CD14-positive monocyte (primary cell): ENCODE data around the gene SASH1. TPM values are rescaled to one million over a fixed set of nuclear protein-coding genes. Genes with fewer than 3 reads are reported as not detected.
"Not testable (repeated sequence)": the region's sequence is repeated elsewhere in the genome, so short reads cannot be mapped to it uniquely, and the experiment has no call there.

Source experiments
- DNase-seq, 3 donors: peaks; one replicate each; pipeline ENCODE4 v3.0.0-alpha.2; 2011 to 2022
- H2AFZ ChIP-seq: 2 replicates; pipeline ENCODE4 v1.6.0; 2012; ENCODE audit warnings: mild to moderate bottlenecking, low read depth, low read length, inconsistent platforms; ENCODE audit not compliant: insufficient read depth, poor library complexity, severe bottlenecking
- H3K27ac ChIP-seq, 2 donors: 1 replicate in 1 of 2; 2 replicates in 1 of 2; pipeline ENCODE4 v1.5.1; 2012 to 2013; ENCODE audit warnings: low read length in 2 of 2, control low read depth in 1 of 2, inconsistent platforms in 1 of 2, low read depth in 1 of 2, mild to moderate bottlenecking in 1 of 2
- H3K27me3 ChIP-seq, 2 donors: one replicate each; pipeline versions ENCODE4 v1.6.0 to v1.6.1; 2011 to 2013; ENCODE audit warnings: low read length in 2 of 2; ENCODE audit not compliant: control insufficient read depth in 2 of 2, insufficient read depth in 2 of 2
- H3K36me3 ChIP-seq, 2 donors: replicated peaks in 1 of 2; 1 replicate in 1 of 2; 2 replicates in 1 of 2; pipeline versions ENCODE4 v1.5.1 to v1.6.1; 2012 to 2013; ENCODE audit warnings: low read length in 2 of 2, control low read depth in 1 of 2, inconsistent platforms in 1 of 2, mild to moderate bottlenecking in 1 of 2; ENCODE audit not compliant: insufficient read depth in 2 of 2, control insufficient read depth in 1 of 2
- H3K4me1 ChIP-seq, 2 donors: 1 replicate in 1 of 2; 2 replicates in 1 of 2; pipeline versions ENCODE4 v1.5.1 to v1.6.1; 2012 to 2013; ENCODE audit warnings: low read length in 2 of 2, control low read depth in 1 of 2, inconsistent platforms in 1 of 2, mild to moderate bottlenecking in 1 of 2, moderate library complexity in 1 of 2; ENCODE audit not compliant: insufficient read depth in 2 of 2, control insufficient read depth in 1 of 2
- H3K4me2 ChIP-seq: replicated peaks from 2 replicates; pipeline ENCODE3; 2012; ENCODE audit warnings: low read length, moderate library complexity, mild to moderate bottlenecking; ENCODE audit not compliant: poor library complexity, severe bottlenecking; ENCODE audit errors: extremely low read depth
- H3K4me3 ChIP-seq, 3 experiments: fragments of 200-600 bp in 1 of 3; sonication (generic) in 1 of 3; replicated peaks in 1 of 3; 1 replicate in 2 of 3; 2 replicates in 1 of 3; pipeline ENCODE4 v1.5.1; 2011 to 2013; ENCODE audit warnings: low read length in 3 of 3, mild to moderate bottlenecking in 3 of 3, control low read depth in 2 of 3, low read depth in 2 of 3, inconsistent platforms in 1 of 3, moderate library complexity in 1 of 3
- H3K79me2 ChIP-seq: 2 replicates; pipeline ENCODE4 v1.6.0; 2012; ENCODE audit warnings: mild to moderate bottlenecking, control low read depth, inconsistent platforms, low read length, moderate library complexity; ENCODE audit not compliant: insufficient read depth
- H3K9ac ChIP-seq: 2 replicates; pipeline ENCODE4 v1.6.0; 2017; ENCODE audit warnings: low read length, mild to moderate bottlenecking; ENCODE audit not compliant: insufficient read depth, poor library complexity, severe bottlenecking
- H3K9me3 ChIP-seq, 2 donors: replicated peaks in 1 of 2; 1 replicate in 1 of 2; 2 replicates in 1 of 2; pipeline versions ENCODE4 v1.5.1 to v1.6.1; 2012 to 2013; ENCODE audit warnings: low read length in 2 of 2, control low read depth in 1 of 2; ENCODE audit not compliant: control insufficient read depth in 1 of 2, insufficient read depth in 1 of 2
- H4K20me1 ChIP-seq: 2 replicates; pipeline ENCODE4 v1.6.0; 2012; ENCODE audit warnings: mild to moderate bottlenecking, low read length, control low read depth, moderate library complexity; ENCODE audit not compliant: insufficient read depth
- H3K27ac Mint-ChIP-seq, 7 donors: one replicate each; pipeline ENCODE4 v1.8.0; 2020; ENCODE audit warnings: mild to moderate bottlenecking in 7 of 7, mixed read lengths in 7 of 7, moderate library complexity in 6 of 7, inconsistent platforms in 2 of 7
- H3K27me3 Mint-ChIP-seq, 3 donors: one replicate each; pipeline ENCODE4 v1.8.0; 2021 to 2022; ENCODE audit warnings: low read depth in 3 of 3, mild to moderate bottlenecking in 3 of 3, mixed read lengths in 3 of 3, moderate library complexity in 3 of 3, inconsistent platforms in 1 of 3
- H3K36me3 Mint-ChIP-seq, 2 donors: one replicate each; pipeline ENCODE4 v1.8.0; 2020; ENCODE audit warnings: mixed read lengths in 2 of 2, inconsistent platforms in 1 of 2, mild to moderate bottlenecking in 1 of 2
- H3K4me1 Mint-ChIP-seq: one replicate; pipeline ENCODE4 v1.8.0; 2020; ENCODE audit warnings: mild to moderate bottlenecking, mixed read lengths
- H3K4me3 Mint-ChIP-seq, 2 donors: one replicate each; pipeline ENCODE4 v1.8.0; 2020; ENCODE audit warnings: mild to moderate bottlenecking in 2 of 2, mixed read lengths in 2 of 2, moderate library complexity in 1 of 2
- H3K9me3 Mint-ChIP-seq, 7 donors: one replicate each; pipeline ENCODE4 v1.8.0; 2020 to 2022; ENCODE audit warnings: mixed read lengths in 7 of 7, mild to moderate bottlenecking in 6 of 7, moderate library complexity in 6 of 7, inconsistent platforms in 2 of 7
- CTCF ChIP-seq: fragments of 200-600 bp; IDR thresholded peaks from one replicate; pipeline ENCODE4 v1.8.0; 2022; ENCODE audit warnings: antibody characterized with exemption, mild to moderate bottlenecking
- WGBS: methylation state at CpG from one replicate; pipeline ENCODE4 v1.1.5; 2013; ENCODE audit warnings: missing lambda C conversion rate; ENCODE audit not compliant: insufficient coverage; 5-methylcytosine and 5-hydroxymethylcytosine counted together
- intact Hi-C, 2 donors: fragments of 100-400 bp; cut with micrococcal nuclease; formaldehyde crosslinking; loops; one replicate each; pipeline versions ENCODE4 v1.15.0 to v1.15.1; 2023
- polyA plus RNA-seq, 3 donors: library from polyadenylated mRNA; depleted of rRNA in 1 of 3; unstranded in 2 of 3; stranded (reverse) in 1 of 3; fragments of 300-500 nt in 2 of 3; fragments of >200 nt in 1 of 3; fragmentation: Illumina TruSeq in 2 of 3; gene quantifications; 1 replicate in 2 of 3; 2 replicates in 1 of 3; pipeline ENCODE4 v1.2.3, GENCODE V29; 2012 to 2021

The SASH1 gene
- polyA plus RNA-seq, 3 donors: 0.90 to 5.1 (median 4.7) TPM

GRCh38 chr6:148349466-148349865 lies 6.8 kb downstream of the SASH1 start:
- Histone ChIP-seq H2AFZ (no peak overlapping the region), H3K9ac (no peak overlapping the region), H3K36me3 (no peaks in the 10 kb centered on the region), H4K20me1 (no peaks in the 10 kb centered on the region), H3K4me3 (no peak overlapping the region), H3K9me3 (no peaks in the 10 kb centered on the region), H3K27me3 (peaks cover 26 to 39% of the 10 kb centered on the region in 2 donors), H3K4me1 (peaks cover 0 to 6% of the 10 kb centered on the region in 2 donors), H3K27ac (no peak overlapping the region), H3K4me2 (no peak overlapping the region), H3K79me2 (no peaks in the 10 kb centered on the region)
- peaks cover 0 to 11% (median 2%) of the 10 kb centered on the region in 7 donors for H3K9me3 Mint-ChIP-seq
- no peak for TF ChIP-seq CTCF
- peaks cover 23% of the 10 kb centered on the region for H3K4me1 Mint-ChIP-seq
- intact Hi-C loops: no loop called here
- H3K4me3 Mint-ChIP-seq: no peak overlapping the region
- no peak for DNase-seq
- H3K27me3 Mint-ChIP-seq: peaks cover 23 to 48% (median 32%) of the 10 kb centered on the region in 3 donors
- H3K27ac Mint-ChIP-seq: no peak overlapping the region
- H3K36me3 Mint-ChIP-seq: no peaks in the 10 kb centered on the region
- 57% methylated on average over 1 of the region's 9 CpGs for WGBS

- peaks cover 18 to 40% (median 23%) of the 10 kb centered on the region in 3 donors for H3K27me3 Mint-ChIP-seq
- intact Hi-C loops: no loop called here
Measured at GRCh38 chr6:148351309-148351708, 8.7 kb downstream of the SASH1 start.

GRCh38 chr6:148352421-148352820 lies 9.8 kb downstream of the SASH1 start:
- H3K27ac ChIP-seq, H3K79me2 ChIP-seq, H3K27ac Mint-ChIP-seq, H3K36me3 Mint-ChIP-seq, H2AFZ ChIP-seq, H3K4me3 ChIP-seq, H3K4me2 ChIP-seq, H3K9me3 ChIP-seq, H4K20me1 ChIP-seq, H3K36me3 ChIP-seq, H3K4me3 Mint-ChIP-seq, H3K9ac ChIP-seq, intact Hi-C loops, DNase-seq, H3K4me1 ChIP-seq: not testable (repeated sequence)
- peaks cover 0 to 10% (median 2%) of the 10 kb centered on the region in 7 donors for H3K9me3 Mint-ChIP-seq
- peaks cover 18% of the 10 kb centered on the region for H3K4me1 Mint-ChIP-seq
- peaks cover 10 to 34% (median 16%) of the 10 kb centered on the region in 3 donors for H3K27me3 Mint-ChIP-seq
- peaks cover 2 to 16% of the 10 kb centered on the region in 2 donors for H3K27me3 ChIP-seq
- WGBS: no CpG with 5 or more reads among the region's 7 CpGs

More at GRCh38 chr6:148351309-148351708, 8.7 kb downstream of the SASH1 start:
- Mint-ChIP-seq H3K9me3 (peaks cover 0 to 8% (median 0%) of the 10 kb centered on the region in 7 donors), H3K4me3 (no peak overlapping the region), H3K27ac (no peak overlapping the region), H3K36me3 (no peaks in the 10 kb centered on the region), H3K4me1 (peaks cover 15% of the 10 kb centered on the region)
- no peak for TF ChIP-seq CTCF
- Histone ChIP-seq H2AFZ (no peak overlapping the region), H3K9me3 (no peaks in the 10 kb centered on the region), H3K9ac (no peak overlapping the region), H3K4me2 (no peak overlapping the region), H3K27me3 (peaks cover 13 to 24% of the 10 kb centered on the region in 2 donors), H3K4me3 (no peak overlapping the region), H3K79me2 (no peaks in the 10 kb centered on the region), H4K20me1 (no peaks in the 10 kb centered on the region), H3K27ac (no peak overlapping the region), H3K4me1 (peaks cover 0 to 6% of the 10 kb centered on the region in 2 donors), H3K36me3 (no peaks in the 10 kb centered on the region)
- WGBS: no CpG with 5 or more reads among the region's 1 CpG
- peak in 1 of 3 donors; percentile 48 for DNase-seq
